SK-N-SH treated with all-trans-retinoic acid at 6 μM for 48 hours (cell line): ENCODE results near the gene TXNDC5.
"Not testable (repeated sequence)": the region's sequence is repeated elsewhere in the genome, so short reads cannot be mapped to it uniquely, and the experiment has no call there.

Experiments
- ATAC-seq: fragments of 200-7000 bp; cut with Tn5 transposase; 3 replicates; pipeline ENCODE4 v1.9.1; 2020; ENCODE audit warnings: mild to moderate bottlenecking, moderate library complexity
- ARNTL ChIP-seq: fragments of 450-650 bp; formaldehyde crosslinking; IDR thresholded peaks from 2 replicates; pipeline ENCODE4 v1.5.0; 2020; ENCODE audit warnings: low read depth, mild to moderate bottlenecking, moderate library complexity, borderline replicate concordance
- BACH2 ChIP-seq: fragments of 250-450 bp; sonication (Bioruptor Pico); IDR thresholded peaks from 2 replicates; pipeline ENCODE4 v1.9.0; 2021; ENCODE audit warnings: mild to moderate bottlenecking, borderline replicate concordance
- CSDC2 ChIP-seq: fragments of 250-450 bp; sonication (Bioruptor Pico); IDR thresholded peaks from 2 replicates; pipeline ENCODE4 v1.5.0; 2020; ENCODE audit warnings: mild to moderate bottlenecking, moderate library complexity
- ESRRG ChIP-seq: fragments of 250-450 bp; sonication (Bioruptor Pico); IDR thresholded peaks from 2 replicates; pipeline ENCODE4 v1.6.1; 2021; ENCODE audit warnings: mild to moderate bottlenecking
- ISL1 ChIP-seq: fragments of 250-450 bp; sonication (Bioruptor Pico); IDR thresholded peaks from 2 replicates; pipeline ENCODE4 v2.1.2; 2022; ENCODE audit warnings: mild to moderate bottlenecking, moderate library complexity
- OSR1 ChIP-seq: fragments of 250-450 bp; sonication (Bioruptor Pico); IDR thresholded peaks from 2 replicates; pipeline ENCODE4 v1.8.0; 2022; ENCODE audit warnings: moderate library complexity, mild to moderate bottlenecking, inconsistent platforms
- PPARA ChIP-seq: fragments of 250-450 bp; sonication (Bioruptor Pico); IDR thresholded peaks from 2 replicates; pipeline ENCODE4 v1.5.0; 2020; ENCODE audit warnings: mild to moderate bottlenecking, borderline replicate concordance
- RARB ChIP-seq: fragments of 250-450 bp; sonication (Bioruptor Pico); IDR thresholded peaks from 2 replicates; pipeline ENCODE4 v1.8.0; 2021; ENCODE audit warnings: mild to moderate bottlenecking, moderate library complexity
- SNAI2 ChIP-seq: fragments of 250-450 bp; sonication (Bioruptor Pico); IDR thresholded peaks from 2 replicates; pipeline ENCODE4 v1.5.0; 2020; ENCODE audit warnings: mild to moderate bottlenecking, moderate library complexity
- TCF4 ChIP-seq: fragments of 250-450 bp; sonication (Bioruptor Pico); IDR thresholded peaks from 2 replicates; pipeline ENCODE4 v1.8.0; 2021; ENCODE audit warnings: mild to moderate bottlenecking, moderate library complexity, borderline replicate concordance
- ZC3H10 ChIP-seq: fragments of 250-450 bp; sonication (Bioruptor Pico); IDR thresholded peaks from 2 replicates; pipeline ENCODE4 v1.5.1; 2021; ENCODE audit warnings: mild to moderate bottlenecking, moderate library complexity
- ZFP3 ChIP-seq: fragments of 250-450 bp; sonication (Bioruptor Pico); IDR thresholded peaks from 2 replicates; pipeline ENCODE4 v1.5.0; 2020; ENCODE audit warnings: mild to moderate bottlenecking, moderate library complexity
- ZFP30 ChIP-seq: fragments of 450-650 bp; formaldehyde crosslinking; IDR thresholded peaks from 2 replicates; pipeline ENCODE4 v1.5.0; 2022; ENCODE audit warnings: mild to moderate bottlenecking, moderate library complexity
- ZNF565 ChIP-seq: fragments of 450-650 bp; formaldehyde crosslinking; conservative IDR thresholded peaks from 2 replicates; pipeline ENCODE4 v1.5.0; 2020; ENCODE audit warnings: low read depth, mild to moderate bottlenecking, moderate library complexity
- ZNF70 ChIP-seq: fragments of 450-650 bp; formaldehyde crosslinking; IDR thresholded peaks from 2 replicates; pipeline ENCODE4 v1.5.0; 2020; ENCODE audit warnings: mild to moderate bottlenecking, moderate library complexity
- ZNF8 ChIP-seq: fragments of 450-650 bp; formaldehyde crosslinking; IDR thresholded peaks from 2 replicates; pipeline ENCODE4 v1.5.0; 2020; ENCODE audit warnings: mild to moderate bottlenecking, moderate library complexity
- TF ChIP-seq, protein P1 (sequence below): fragments of 250-450 bp; sonication (Bioruptor Pico); IDR thresholded peaks from 2 replicates; pipeline ENCODE4 v1.5.0; 2020; ENCODE audit warnings: mild to moderate bottlenecking, moderate library complexity
- TF ChIP-seq, protein P2 (sequence below): fragments of 250-450 bp; sonication (Bioruptor Pico); IDR thresholded peaks from 2 replicates; pipeline ENCODE4 v1.5.1; 2020; ENCODE audit warnings: low read depth, mild to moderate bottlenecking, moderate library complexity
- TF ChIP-seq, protein P3 (sequence below): fragments of 250-450 bp; sonication (Bioruptor Pico); IDR thresholded peaks from 2 replicates; pipeline ENCODE4 v1.8.0; 2021; ENCODE audit warnings: low read depth, mild to moderate bottlenecking, moderate library complexity, borderline replicate concordance
- TF ChIP-seq, protein P4 (sequence below): fragments of 250-450 bp; sonication (Bioruptor Pico); IDR thresholded peaks from 2 replicates; pipeline ENCODE4 v1.8.0; 2020; ENCODE audit warnings: mild to moderate bottlenecking, moderate library complexity, borderline replicate concordance
- TF ChIP-seq, protein P5 (sequence below): fragments of 250-450 bp; sonication (Bioruptor Pico); IDR thresholded peaks from 2 replicates; pipeline ENCODE4 v1.5.1; 2021; ENCODE audit warnings: mild to moderate bottlenecking, moderate library complexity

Gene TXNDC5

DNA sequence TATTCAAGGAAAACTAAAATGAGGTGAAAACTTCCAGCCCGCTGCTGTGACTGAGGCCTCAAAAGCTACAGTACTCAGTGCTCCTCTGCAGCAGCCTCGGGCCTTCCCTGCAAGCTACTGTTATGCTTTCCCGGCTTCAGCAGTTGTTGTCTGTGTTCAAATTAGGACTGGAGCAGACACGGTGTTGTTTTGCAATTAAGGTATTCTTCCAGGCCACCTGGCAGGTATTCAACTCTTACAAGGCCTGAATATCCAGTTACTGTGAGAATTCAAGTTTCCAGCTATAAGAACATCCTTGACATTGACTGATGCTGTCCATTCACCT is 10.7 kb downstream of the TXNDC5 start:
- ATAC-seq: no peak

DNA sequence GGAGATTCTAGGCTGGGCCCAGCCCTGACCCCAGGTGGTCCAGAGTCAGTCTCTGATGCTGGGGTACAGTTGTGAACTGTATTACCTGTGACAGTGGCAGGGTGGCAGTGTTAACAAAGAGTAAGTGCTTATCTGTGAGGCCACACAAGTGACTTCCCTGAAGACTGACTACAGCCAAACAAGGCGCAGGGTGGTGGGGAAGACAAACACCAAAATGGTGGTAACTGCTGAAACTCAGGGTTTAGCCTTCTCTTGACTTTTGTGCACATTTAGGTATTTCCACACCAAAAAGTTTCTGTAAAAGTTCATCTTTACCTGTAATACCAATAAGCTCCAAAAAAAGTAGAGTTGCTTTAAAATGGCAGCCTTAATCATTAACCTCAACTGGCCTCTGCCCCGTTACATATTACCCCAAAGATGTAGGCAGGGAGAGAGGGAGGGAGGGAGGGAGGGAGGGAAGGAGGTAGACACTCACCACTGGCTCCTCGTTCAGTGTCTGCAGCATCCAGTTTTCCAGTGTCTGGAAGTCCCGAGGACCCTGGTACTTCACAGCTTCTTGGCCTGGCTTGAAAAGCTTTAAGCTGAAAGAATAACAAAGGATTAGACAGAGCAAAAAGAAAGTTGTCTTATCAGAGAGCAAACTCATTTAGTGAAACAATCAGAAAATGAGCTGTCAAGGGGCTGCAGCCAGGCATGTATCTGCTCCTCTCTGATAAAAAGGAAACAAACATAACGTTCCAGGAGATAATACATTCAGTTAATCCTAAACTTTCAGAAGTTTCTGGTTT is 11.3 kb downstream of the TXNDC5 start:
- ATAC-seq: peak; percentile 53; the same call in 2 of the 3 replicates
- TF ChIP-seq, protein P1, sequence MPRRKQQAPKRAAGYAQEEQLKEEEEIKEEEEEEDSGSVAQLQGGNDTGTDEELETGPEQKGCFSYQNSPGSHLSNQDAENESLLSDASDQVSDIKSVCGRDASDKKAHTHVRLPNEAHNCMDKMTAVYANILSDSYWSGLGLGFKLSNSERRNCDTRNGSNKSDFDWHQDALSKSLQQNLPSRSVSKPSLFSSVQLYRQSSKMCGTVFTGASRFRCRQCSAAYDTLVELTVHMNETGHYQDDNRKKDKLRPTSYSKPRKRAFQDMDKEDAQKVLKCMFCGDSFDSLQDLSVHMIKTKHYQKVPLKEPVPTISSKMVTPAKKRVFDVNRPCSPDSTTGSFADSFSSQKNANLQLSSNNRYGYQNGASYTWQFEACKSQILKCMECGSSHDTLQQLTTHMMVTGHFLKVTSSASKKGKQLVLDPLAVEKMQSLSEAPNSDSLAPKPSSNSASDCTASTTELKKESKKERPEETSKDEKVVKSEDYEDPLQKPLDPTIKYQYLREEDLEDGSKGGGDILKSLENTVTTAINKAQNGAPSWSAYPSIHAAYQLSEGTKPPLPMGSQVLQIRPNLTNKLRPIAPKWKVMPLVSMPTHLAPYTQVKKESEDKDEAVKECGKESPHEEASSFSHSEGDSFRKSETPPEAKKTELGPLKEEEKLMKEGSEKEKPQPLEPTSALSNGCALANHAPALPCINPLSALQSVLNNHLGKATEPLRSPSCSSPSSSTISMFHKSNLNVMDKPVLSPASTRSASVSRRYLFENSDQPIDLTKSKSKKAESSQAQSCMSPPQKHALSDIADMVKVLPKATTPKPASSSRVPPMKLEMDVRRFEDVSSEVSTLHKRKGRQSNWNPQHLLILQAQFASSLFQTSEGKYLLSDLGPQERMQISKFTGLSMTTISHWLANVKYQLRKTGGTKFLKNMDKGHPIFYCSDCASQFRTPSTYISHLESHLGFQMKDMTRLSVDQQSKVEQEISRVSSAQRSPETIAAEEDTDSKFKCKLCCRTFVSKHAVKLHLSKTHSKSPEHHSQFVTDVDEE: no peak
- TF ChIP-seq ZNF8 (CRISPR knock-in tag) (no peak), TCF4 (CRISPR knock-in tag) (no peak), ZNF565 (CRISPR knock-in tag) (no peak), PPARA (CRISPR knock-in tag) (no peak), ZC3H10 (no peak), ESRRG (CRISPR knock-in tag) (no peak), ZFP30 (CRISPR knock-in tag) (no peak), ZNF70 (CRISPR knock-in tag) (no peak), ZFP3 (CRISPR knock-in tag) (no peak), BACH2 (CRISPR knock-in tag) (no peak), SNAI2 (CRISPR knock-in tag) (no peak), ARNTL (CRISPR knock-in tag) (no peak)
- TF ChIP-seq, protein P2, sequence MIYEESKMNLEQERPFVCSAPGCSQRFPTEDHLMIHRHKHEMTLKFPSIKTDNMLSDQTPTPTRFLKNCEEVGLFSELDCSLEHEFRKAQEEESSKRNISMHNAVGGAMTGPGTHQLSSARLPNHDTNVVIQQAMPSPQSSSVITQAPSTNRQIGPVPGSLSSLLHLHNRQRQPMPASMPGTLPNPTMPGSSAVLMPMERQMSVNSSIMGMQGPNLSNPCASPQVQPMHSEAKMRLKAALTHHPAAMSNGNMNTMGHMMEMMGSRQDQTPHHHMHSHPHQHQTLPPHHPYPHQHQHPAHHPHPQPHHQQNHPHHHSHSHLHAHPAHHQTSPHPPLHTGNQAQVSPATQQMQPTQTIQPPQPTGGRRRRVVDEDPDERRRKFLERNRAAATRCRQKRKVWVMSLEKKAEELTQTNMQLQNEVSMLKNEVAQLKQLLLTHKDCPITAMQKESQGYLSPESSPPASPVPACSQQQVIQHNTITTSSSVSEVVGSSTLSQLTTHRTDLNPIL: no peak
- TF ChIP-seq, protein P3, sequence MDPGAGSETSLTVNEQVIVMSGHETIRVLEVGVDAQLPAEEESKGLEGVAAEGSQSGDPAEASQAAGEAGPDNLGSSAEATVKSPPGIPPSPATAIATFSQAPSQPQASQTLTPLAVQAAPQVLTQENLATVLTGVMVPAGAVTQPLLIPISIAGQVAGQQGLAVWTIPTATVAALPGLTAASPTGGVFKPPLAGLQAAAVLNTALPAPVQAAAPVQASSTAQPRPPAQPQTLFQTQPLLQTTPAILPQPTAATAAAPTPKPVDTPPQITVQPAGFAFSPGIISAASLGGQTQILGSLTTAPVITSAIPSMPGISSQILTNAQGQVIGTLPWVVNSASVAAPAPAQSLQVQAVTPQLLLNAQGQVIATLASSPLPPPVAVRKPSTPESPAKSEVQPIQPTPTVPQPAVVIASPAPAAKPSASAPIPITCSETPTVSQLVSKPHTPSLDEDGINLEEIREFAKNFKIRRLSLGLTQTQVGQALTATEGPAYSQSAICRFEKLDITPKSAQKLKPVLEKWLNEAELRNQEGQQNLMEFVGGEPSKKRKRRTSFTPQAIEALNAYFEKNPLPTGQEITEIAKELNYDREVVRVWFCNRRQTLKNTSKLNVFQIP (CRISPR knock-in tag): no peak
- TF ChIP-seq, protein P4, sequence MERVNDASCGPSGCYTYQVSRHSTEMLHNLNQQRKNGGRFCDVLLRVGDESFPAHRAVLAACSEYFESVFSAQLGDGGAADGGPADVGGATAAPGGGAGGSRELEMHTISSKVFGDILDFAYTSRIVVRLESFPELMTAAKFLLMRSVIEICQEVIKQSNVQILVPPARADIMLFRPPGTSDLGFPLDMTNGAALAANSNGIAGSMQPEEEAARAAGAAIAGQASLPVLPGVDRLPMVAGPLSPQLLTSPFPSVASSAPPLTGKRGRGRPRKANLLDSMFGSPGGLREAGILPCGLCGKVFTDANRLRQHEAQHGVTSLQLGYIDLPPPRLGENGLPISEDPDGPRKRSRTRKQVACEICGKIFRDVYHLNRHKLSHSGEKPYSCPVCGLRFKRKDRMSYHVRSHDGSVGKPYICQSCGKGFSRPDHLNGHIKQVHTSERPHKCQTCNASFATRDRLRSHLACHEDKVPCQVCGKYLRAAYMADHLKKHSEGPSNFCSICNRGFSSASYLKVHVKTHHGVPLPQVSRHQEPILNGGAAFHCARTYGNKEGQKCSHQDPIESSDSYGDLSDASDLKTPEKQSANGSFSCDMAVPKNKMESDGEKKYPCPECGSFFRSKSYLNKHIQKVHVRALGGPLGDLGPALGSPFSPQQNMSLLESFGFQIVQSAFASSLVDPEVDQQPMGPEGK (CRISPR knock-in tag): no peak
- TF ChIP-seq, all 23 proteins: peak for 0

More for the DNA sequence above, 10.7 kb downstream of the TXNDC5 start:
- TF ChIP-seq ZFP30 (CRISPR knock-in tag): no peak

DNA sequence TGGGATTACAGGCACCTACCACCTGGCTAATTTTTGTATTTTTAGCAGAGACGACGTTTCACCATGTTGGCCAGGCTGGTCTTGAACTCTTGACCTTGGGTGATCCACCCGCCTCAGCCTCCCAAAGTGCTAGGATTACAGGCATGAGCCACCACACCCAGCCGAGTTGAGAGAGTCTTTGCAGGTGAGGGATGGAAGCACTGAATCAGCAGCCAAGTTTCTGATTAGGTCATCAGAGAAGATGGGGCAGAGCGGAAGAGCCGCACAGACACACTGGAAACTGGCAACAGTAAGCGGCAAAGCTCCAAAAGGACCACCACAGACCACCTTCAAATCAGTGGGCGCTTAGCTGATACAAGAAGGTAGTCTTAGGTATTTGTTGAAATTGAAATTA is 12.4 kb downstream of the TXNDC5 start:
- not testable (repeated sequence) for ATAC-seq

DNA sequence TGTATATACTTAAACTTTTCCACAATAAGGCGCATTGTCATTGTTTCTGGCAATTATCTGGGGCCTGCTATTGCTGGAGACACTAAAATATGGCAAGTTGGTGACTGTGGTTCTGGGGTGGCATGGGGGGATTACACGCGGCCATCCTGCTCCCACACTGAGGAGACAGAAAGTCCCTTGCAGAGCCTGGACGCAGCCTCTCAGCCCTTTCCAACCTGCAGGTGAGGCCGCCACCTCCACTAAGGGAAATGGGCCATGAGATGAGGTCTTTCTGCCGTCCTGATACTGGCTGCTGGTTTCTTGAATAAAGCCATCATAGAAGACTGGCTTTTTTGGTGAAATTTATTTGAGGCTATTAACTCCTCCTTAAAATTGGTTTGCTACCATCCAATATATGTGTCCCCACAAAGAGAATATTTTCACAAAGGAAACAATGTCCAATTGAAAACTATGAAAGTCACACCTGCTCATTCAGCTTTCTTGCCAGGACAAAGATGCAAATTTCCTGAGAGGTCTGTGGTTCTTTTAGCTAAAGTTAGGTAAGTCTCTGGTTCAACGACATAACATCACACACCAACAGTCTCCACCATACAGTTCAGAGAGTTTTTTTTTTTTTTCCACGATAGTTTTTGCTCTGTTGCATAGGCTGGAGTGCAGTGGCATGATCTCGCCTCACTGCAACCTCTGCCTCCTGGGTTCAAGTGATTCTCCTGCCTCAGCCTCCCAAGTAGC is 13.0 kb downstream of the TXNDC5 start:
- ATAC-seq: no peak
- TF ChIP-seq, protein P2: no peak
- no peak for TF ChIP-seq ZC3H10
- no peak for TF ChIP-seq ZNF70 (CRISPR knock-in tag)
- TF ChIP-seq ZFP3 (CRISPR knock-in tag): no peak
- no peak for TF ChIP-seq BACH2 (CRISPR knock-in tag)
- no peak for TF ChIP-seq ISL1 (CRISPR knock-in tag)
- TF ChIP-seq ZNF8 (CRISPR knock-in tag): no peak
- TF ChIP-seq, protein P4 (CRISPR knock-in tag): no peak
- no peak for TF ChIP-seq SNAI2 (CRISPR knock-in tag)
- TF ChIP-seq, protein P5, sequence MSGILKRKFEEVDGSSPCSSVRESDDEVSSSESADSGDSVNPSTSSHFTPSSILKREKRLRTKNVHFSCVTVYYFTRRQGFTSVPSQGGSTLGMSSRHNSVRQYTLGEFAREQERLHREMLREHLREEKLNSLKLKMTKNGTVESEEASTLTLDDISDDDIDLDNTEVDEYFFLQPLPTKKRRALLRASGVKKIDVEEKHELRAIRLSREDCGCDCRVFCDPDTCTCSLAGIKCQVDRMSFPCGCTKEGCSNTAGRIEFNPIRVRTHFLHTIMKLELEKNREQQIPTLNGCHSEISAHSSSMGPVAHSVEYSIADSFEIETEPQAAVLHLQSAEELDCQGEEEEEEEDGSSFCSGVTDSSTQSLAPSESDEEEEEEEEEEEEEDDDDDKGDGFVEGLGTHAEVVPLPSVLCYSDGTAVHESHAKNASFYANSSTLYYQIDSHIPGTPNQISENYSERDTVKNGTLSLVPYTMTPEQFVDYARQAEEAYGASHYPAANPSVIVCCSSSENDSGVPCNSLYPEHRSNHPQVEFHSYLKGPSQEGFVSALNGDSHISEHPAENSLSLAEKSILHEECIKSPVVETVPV (CRISPR knock-in tag): no peak
- no peak for TF ChIP-seq CSDC2
- no peak for TF ChIP-seq ZNF565 (CRISPR knock-in tag)
- no peak for TF ChIP-seq ARNTL (CRISPR knock-in tag)
- no peak for TF ChIP-seq OSR1 (CRISPR knock-in tag)
- no peak for TF ChIP-seq RARB
